ENCODE results near the gene KDM4B.
"Not testable (repeated sequence)": the region's sequence is repeated elsewhere in the genome, so short reads cannot be mapped to it uniquely, and the experiment has no call there.

KDM4B gene

DNA sequence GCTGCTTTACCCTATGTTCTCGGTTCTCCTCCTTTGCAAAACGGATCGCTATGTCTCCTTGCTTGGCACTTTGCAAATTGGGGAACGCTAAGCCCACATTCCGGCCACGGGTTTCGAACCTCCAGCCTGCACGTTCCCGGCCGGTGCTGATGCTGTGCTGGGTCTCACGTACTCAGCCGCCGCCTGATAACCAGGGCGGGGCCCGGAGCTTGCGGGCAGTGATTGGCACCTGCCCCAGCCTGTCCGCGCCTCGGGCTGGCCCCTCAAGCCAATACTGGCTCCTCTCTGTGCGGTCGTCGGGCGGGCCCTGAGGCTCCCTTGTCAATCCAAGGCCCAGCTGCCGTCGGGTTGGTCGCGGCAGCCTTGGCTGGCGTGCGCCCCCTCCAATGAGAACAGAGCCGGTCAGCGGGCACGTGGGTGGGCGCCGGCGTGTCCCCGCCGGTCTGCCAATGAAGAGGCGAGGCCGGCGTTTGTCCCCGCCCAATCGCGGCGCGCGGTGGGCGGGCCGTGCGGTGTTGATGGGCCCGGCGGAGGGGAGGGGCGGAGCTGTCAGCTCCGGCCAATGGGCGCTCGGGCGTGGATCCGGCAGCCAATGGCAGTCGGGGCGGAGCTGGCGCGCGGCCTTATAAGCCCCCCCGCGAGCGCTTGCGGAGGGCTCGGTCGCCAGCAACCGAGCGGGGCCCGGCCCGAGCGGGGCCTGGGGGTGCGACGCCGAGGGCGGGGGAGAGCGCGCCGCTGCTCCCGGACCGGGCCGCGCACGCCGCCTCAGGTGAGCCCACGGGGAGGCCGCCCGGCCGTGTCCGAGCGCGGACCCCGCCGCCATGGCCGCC lies at the start of gene KDM4B:
KDM4B (plus strand) TSS at position 652 of the 830 bp plus-strand sequence. CDS start 63,778 bp downstream, outside the sequence.
- DNase-seq = peak; percentile 99

DNA sequence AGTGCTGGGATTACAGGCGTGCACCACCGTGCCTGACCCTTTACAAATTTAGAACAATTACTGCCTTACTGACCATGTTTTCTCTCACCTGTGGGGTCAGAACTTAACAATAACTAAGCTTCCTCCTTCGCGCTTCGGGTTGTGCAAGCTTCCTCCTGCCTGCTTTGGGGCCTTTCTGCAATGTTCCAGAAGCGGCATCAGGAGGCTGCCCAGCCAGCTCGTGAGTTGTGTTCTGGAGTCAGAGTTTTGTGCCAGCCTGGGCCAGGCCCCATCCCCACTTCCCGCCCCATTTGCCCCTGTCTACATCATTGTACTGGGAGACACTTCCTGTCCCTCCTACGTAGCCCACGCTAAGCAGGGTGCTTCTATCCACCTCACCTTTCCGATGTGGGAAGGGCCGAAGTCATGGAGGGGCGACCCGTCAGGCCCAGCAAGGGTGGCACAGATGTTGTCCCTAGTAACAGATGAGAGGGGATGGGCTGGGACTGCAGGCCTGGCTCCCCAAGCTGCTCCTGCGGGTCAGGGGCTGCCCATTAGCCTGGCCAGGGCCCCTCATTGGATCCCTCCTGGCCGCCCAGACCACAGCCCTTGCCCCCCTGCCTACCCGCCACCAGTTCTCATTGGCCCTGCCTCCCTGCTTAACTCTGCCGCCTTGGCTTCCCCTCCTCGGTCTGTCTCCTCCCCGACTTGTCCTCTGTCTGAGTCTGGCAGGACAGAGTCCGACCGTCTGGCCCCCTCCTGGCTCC lies 46.2 kb upstream of the KDM4B start:
- no peak for DNase-seq

DNA sequence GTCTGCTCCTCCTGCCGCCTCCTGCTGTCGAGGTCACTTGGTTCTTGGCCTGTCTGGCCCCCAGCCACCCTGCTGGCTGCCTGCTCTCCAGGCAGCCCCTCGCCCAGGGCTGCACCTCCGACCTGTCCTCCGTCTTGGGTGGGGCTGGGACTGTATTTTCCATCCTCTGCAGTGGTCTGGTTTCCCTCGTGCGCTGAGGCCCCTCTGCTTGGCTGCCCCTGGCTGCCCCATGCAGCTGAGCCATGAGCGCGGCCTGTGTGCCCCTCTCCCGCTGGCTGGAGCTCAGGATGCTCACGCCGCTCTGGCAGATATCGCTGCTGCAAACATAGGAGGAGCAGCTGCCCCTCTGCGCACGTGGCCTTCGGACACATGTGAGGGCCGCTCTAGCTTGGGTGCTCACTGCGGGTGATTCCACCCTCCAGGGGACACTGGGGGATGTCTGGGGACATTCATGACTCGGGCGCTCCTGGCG lies 45.6 kb upstream of the KDM4B start:
- DNase-seq = no peak

DNA sequence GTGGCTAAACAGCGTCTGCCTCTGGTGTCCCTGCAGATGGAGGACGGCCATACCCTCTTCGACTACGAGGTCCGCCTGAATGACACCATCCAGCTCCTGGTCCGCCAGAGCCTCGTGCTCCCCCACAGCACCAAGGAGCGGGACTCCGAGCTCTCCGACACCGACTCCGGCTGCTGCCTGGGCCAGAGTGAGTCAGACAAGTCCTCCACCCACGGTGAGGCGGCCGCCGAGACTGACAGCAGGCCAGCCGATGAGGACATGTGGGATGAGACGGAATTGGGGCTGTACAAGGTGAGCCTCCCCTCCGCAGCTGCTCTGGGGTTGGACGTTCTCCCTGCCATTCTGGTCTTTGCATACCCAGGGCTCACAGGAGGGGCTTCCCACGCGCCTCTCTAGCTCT lies 39.7 kb upstream of the KDM4B start:
- DNase-seq = no peak

DNA sequence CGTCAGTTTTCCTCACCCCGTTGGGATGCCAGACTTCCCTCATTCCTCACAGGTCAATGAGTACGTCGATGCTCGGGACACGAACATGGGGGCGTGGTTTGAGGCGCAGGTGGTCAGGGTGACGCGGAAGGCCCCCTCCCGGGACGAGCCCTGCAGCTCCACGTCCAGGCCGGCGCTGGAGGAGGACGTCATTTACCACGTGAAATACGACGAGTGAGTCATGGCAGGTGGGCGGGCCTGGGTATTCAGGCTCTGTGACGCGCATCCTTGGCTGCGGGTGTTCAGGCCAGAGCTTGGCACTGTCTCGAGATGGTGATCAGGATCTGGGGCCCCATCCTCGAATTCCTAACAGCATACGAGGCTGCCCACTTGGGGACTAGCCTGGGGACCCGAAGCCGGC lies 38.2 kb upstream of the KDM4B start:
- DNase-seq = no peak

DNA sequence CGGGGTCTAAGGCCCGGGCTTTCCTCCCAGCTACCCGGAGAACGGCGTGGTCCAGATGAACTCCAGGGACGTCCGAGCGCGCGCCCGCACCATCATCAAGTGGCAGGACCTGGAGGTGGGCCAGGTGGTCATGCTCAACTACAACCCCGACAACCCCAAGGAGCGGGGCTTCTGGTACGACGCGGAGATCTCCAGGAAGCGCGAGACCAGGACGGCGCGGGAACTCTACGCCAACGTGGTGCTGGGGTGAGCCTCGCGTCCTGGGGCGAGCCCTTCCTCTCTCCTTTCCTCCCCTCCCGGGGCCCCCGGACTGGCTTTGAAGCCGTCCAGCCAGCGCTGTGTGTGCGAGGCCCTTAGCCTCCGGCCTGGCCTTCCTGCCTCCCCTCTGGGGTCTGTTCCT lies 36.2 kb upstream of the KDM4B start:
- DNase-seq = no peak

DNA sequence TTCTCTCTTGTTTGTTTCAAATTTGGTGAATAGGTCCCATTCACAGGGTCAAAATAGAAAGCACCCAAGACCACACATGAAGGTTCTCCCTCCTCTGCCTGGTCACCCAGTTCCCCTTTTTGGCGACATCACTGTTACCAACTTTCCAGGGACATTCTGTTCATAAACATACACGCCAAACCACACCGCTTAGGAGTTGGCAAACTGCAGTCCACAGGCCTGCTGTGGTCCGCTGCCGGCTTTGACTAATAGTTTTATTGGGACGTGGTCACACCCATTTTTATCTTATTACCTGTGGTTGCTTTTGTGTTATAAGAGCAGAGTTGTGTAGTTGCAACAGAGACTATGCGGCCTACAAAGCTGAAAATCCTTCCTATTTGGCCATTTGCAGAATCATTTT lies 35.4 kb upstream of the KDM4B start:
- no peak for DNase-seq

DNA sequence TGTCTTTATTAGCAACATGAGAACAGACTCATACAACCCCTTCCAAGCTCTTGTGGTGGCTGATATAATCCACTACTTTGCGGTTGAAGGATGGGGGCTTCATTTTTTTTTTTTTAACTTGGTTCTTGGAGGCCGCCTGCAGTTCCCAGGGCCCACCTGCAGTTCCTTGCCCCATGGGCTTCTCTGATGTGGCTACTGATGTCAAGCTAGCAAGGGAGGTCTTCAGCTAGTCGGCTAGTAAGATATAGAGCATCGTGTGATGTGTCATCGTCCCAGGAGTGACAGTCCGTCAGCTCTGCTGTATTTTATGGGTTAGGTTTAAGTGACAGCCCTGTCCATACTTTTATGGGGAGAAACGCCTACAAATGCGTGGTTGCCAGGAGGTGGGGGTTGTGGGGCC lies 33.5 kb upstream of the KDM4B start:
- DNase-seq = no peak

DNA sequence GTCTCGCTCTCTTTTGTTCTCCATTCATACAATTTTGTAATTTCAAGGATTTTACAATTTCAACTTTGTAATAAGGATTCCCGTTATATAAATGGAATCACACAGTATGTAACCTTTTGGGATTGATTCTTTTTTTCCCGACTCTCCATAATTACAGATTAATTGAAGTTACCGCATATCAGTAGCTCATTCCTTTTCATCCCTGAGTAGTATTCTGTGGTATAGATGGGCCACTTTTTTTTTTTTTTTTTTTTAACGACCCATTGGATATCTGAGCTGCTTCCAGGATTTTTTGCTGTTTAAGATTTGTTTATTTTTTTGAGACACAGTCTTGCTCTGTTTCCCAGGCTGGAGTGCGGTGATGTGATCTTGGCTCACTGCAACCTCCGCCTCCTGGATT lies 31.9 kb upstream of the KDM4B start:
- no peak for DNase-seq

DNA sequence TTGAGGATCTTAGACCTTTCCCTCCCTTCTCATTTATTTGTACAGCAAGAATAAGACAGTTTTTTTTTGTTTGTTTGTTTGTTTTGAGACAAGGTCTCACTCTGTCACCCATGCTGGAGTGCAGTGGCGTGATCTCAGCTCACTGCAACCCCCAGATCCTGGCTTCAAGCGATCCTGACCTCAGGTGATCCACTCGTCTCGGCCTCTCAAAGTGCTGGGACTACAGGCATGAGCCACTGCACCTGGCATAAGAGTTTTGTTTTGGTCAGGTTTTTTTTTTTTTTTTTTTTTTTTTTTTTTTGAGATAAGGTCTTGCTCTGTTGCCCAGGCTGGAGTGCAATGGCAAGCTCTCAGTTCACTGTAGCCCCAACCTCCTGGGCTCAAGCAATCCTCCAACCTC lies 30.5 kb upstream of the KDM4B start:
- not testable (repeated sequence) for DNase-seq

DNA sequence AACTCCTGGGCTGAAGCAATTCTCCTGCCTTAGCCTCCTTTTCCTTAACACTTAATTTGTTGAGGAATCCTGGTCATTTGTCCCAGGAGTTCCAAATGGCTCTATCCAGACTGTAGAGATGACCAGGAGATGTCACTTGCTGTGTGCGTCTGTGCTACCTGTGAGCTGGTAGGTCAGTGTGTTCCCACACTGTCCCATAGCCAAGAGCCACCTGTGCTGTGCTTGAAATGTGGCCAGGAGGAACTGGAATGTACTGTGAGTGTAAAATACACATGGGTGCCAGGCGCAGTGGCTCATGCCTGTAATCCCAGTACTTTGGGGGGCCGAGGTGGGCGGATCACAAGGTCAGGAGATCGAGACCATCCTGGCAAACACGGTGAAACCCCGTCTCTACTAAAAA lies 29.4 kb upstream of the KDM4B start:
- no peak for DNase-seq

DNA sequence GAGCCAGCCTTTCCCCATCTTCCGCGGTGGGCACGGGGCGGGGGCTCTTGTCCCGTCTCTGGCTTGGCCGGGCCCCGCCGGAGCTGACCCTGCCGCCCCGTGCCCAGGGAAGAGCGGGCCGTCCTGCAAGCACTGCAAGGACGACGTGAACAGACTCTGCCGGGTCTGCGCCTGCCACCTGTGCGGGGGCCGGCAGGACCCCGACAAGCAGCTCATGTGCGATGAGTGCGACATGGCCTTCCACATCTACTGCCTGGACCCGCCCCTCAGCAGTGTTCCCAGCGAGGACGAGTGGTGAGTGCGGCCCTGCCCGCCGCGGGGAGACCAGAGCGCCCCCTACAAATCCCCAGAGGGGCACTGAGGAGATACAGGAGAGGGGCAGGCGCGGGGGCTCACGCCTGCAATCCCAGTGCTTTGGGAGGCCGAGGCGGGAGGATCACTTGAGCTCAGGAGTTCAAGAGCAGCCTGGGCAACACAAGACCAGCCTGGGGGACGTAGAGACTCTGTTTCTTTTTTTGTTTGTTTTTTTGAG lies 27.2 kb upstream of the KDM4B start:
- not testable (repeated sequence) for DNase-seq

DNA sequence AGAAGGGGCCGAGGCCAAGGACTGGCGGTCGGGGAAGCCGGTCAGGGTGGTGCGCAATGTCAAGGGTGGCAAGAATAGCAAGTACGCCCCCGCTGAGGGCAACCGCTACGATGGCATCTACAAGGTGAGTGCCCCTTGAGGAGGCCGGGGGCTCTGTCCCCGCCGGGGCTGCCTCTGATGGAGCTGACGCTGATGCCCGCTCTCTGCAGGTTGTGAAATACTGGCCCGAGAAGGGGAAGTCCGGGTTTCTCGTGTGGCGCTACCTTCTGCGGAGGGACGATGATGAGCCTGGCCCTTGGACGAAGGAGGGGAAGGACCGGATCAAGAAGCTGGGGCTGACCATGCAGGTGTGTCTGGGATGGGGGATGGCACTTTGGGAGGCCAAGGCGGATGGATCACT lies 18.3 kb upstream of the KDM4B start:
- DNase-seq = not testable (repeated sequence)

DNA sequence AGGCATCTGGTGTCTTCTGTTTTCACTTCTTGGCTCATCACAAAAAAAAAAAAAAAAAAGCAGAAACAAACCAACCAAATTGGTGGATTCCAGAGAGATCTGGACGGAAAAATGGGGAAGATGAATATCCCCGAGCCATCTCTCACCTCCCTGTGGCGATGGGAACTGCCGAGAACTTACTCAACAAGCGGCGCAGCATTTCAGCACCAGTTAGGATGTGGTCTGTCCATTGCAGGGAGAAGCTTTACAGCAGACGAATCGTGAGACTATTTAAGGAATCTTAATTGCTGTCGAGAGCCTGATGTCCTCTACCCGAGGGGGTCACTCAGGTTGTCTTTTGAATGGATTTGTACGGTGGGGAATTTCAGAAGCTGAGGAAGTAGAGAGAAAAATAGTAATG lies 17.3 kb upstream of the KDM4B start:
- no peak for DNase-seq

DNA sequence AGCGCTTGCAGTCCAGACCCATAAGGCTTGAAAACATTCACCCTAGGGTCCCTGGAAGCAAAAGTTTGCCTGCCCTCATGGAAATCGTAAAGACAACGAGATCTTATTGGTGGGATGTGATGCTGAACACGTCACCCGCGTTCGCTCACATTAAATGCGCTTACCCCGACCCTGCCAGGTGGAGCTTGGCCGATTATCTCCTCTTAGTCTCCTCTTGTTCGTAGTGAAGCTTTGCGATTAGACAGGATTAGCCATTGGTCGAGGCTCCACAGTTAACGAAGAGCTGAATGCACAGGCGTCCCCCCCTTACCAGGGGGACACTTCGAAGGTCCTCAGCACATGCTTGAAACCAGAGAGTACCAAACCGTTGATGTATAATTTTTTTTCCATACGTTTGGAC lies 16.0 kb upstream of the KDM4B start:
- no peak for DNase-seq

DNA sequence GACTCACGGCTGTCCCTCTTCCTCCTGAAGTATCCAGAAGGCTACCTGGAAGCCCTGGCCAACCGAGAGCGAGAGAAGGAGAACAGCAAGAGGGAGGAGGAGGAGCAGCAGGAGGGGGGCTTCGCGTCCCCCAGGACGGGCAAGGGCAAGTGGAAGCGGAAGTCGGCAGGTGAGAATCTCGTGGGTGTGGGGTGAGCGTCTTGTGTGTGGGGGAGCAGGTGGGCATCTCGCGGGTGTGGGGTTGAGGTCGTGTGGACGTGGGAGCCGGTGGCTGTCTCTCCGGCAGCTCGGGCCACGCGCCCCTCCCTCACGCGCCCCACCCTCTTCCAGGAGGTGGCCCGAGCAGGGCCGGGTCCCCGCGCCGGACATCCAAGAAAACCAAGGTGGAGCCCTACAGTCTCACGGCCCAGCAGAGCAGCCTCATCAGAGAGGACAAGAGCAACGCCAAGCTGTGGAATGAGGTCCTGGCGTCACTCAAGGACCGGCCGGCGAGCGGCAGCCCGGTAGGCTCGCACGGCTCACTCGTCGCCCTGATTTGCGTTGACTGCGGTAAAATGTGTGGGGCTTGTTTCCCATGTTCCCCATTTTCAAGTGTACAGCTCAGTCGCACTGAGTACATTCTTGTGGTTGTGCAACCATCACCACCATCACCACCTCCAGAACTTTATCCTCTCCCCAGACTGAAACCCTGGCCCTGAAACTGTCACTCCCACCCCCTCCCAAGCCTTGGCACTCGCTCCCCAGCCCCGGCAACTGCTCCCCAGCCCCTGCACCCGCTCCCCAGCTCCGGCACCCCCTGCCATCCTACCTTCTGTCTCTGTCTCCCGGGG lies 14.4 kb upstream of the KDM4B start:
- not testable (repeated sequence) for DNase-seq

DNA sequence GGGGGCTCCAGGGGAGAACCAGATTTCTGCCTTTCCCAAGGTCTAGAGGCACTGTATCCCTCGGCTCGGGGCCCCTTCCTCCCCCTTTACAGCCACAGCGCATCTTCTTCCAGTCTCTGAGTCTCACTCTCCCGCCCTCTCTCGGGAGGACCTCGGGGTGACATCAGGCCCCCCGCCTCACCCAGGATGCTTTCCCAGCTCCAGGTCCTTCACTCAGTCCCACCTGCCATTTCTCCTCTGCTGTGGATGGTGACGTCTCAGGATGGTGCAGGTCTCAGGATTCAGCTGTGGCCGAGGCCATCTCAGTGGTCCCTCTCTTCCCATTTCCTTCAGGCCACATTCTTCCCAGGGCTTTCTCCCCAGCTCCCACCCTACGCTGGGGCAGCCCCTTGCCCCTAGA lies 13.6 kb upstream of the KDM4B start:
- no peak for DNase-seq

DNA sequence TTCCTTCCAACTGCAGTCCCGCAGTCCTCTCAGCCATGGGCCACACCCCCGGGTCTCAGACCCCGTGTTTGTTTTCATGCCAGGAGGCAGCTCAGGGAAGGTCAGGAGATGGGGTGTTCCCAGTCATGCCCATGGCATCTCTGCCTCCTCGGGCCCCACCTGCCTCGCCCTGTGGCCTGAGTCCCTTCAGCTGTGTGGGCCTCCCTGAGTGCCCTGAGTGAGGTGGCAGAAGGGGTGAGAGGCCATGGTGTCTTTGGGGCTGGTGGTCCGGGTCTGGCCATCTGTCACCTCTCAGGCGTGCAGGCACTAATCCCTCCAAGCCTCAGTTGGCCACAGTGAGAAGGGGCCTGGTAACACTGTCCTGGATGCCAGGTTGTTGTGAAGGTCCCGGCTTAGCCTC lies 10.9 kb upstream of the KDM4B start:
- DNase-seq = no peak

DNA sequence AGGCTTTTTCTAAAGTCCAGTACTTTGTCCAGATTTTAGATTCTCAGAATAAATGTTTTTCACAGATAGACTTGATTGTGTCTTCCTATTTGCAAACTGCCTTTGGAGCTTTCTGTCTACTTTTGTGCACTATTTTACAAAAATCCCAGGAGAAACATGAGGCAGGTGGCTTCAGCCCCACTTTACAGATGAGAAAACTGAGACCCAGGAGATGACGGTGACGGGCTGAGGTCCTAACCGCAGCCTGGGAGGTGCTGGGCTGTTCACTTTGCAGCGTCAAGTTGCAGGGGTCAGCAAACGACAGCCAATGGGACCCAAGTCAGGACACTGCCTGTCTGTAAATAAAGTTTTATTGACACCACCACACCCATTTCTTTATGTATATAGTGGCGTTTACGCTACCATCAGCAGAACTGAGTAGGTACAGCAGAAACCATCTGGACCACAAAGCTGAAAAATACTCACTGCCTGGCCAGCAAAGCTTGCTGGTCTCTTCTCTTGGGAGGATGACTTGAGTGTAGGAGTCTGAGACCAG lies 6.8 kb upstream of the KDM4B start:
- DNase-seq = no peak

DNA sequence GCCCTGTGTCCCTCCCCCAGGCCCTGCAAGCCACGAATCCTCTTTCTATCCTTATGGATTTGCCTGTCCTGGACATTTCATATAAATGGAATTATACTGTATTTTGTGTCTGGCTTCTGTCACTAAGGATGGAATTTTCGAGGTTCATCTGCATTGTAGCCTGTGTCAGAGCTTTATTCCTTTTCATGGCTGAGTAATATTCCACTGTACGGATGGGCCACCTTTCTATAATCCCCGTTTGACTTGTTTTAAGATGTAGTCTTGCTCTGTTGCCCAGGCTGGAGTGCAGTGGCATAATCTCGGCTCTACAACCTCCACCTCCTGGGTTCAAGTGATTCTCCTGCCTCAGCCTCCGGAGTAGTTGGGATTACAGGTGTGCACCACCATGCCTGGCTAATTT lies 3.9 kb upstream of the KDM4B start:
- no peak for DNase-seq

DNA sequence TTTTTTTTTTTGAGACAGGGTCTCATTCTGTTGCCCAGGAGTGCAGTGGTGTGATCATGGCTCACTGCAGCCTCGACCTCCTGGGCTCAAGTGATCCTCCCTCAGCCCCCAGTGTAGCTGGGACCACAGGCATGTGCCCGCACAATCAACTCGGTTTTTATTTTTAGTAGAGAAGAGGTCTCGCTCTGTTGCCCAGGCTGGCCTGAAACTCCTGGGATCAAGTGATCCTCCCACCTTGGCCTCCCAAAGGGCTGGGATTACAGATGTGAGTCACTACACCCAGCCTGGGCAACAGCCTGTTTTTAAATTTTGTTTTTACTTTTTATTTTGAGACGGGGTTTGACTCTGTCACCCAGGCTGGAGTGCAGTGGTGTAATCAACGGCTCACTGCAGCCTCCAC lies 2.3 kb upstream of the KDM4B start:
- no peak for DNase-seq

DNA sequence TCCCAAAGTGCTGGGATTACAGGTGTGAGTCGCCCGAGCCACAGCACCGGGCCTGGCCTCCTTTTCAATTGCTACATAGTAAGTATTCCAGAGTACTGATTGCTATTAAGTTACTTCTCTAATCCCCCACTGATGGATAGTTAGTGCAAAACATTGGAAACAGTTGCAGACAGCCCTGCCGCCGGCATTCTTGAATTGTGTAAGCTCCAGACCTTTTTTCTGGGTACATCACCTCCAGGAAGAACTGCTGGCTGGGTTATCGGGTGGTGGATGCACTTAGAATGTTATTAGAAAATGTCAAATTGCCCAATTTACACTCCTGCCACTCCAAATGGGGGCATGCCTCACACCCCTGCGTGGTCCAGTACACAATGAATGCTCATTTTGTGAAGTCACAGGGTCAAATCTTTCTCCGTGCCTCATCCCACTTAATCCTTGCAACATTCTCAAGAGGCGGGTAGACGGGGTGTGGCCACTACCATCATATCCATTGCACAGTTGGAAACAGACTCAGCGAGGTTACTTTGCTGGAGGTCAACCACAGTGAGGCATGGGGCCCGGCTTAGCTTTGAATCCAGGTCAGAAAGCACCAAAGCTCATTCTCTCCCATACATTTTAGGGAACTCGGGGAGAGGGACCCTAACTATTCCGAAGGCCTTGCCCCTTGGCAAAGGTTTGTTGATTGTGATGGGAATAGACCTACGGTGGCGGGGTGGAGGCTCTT lies 1.0 kb upstream of the KDM4B start:
- DNase-seq = no peak

Data from KG1 (cell line).